Heart left ventricle (tissue), 13 donors: ENCODE results near the gene STX2.

Experiments
- POLR2A ChIP-seq, 2 donors: fragments of 450-650 bp; IDR thresholded peaks; one replicate each; pipeline ENCODE4 v1.6.1; 2017; ENCODE audit warnings: antibody characterized with exemption in 2 of 2, mild to moderate bottlenecking in 2 of 2, moderate library complexity in 2 of 2
- TF ChIP-seq, protein P1 (sequence below), 12 donors: fragments of 200-600 bp; sonication (generic) in 4 of 12; IDR thresholded peaks; one replicate each; pipeline versions ENCODE4 v1.5.0 to v1.8.0; 2018 to 2022; ENCODE audit warnings: antibody characterized with exemption in 12 of 12, mild to moderate bottlenecking in 5 of 12
- donor health status: ischemic (EF 13 %, LVEDD 7.1; RV severe dilation, severe dysfunction).
- donor health status: DM: no; HTN: yes; CAD: no.
- donor health status: DM: no; HTN: no; CAD: no.
- donor health status: ischemic (EF 25% LVEDD 6.9; RV normal size, moderate dysfunction).
- donor health status: ischemic (EF 25% LVEDD 5.7; RV mildly dilated, moderate dysfunction).
- donor health status: ischemic (EF 35%, LVEDD 5.7; RV mildly dilated, moderate dysfunction).
- donor health status: nonischemic (EF 11% LVEDD 7.7; RV severe dilation, severe dysfunction).
- donor health status: DM: yes; HTN: yes; CAD: no.
- donor health status: PGD.
- donor health status: ischemic (EF 29% LVEDD 5.4; RV normal size, mild dysfunction).
- donor health status: nonischemic (EF 23%, LVEDD 6.1; RV moderate dilation, normal function).

DNA sequence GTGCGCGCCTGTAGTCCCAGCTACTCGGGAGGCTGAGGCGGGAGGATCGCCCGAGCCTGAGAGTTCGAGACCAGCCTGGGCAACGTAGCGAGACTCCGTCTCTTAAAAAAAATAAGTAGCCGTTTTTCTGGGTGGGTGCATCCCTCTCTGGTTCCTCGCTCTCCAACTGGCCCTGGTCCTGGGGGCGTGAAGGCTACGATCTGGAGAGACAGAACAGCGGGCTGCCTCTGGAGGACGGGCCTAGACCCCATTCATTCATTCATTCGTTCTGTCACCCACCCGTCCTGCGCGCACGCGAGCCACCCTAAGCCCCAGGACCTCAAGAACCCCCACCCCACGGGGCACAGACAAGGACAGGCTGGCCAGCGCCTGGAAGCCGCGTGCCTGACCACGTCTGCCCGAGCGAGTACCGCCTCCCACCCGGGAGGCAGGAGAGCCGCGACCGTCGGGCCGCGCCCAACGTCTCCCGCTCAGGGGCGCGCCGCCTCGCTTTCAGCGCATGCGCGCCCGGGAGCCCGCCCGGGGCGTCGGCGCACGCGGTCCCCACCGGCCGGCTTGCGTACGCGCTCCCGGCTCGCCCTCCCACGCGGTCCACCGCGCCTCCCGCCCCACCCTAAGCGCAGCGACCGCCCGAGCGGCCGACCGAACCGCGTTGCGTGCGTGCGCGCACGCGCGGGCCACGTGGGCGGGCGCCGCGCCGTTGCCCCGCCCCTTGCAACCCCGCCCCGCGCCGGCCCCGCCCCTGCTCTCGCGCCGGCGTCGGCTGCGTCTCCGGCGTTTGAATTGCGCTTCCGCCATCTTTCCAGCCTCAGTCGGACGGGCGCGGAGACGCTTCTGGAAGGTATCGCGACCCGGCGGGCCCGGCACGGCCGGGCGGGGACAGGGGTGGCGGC lies 32.5 kb upstream of the STX2 start, which contains the start of gene RAN:
- TF ChIP-seq, protein P1, sequence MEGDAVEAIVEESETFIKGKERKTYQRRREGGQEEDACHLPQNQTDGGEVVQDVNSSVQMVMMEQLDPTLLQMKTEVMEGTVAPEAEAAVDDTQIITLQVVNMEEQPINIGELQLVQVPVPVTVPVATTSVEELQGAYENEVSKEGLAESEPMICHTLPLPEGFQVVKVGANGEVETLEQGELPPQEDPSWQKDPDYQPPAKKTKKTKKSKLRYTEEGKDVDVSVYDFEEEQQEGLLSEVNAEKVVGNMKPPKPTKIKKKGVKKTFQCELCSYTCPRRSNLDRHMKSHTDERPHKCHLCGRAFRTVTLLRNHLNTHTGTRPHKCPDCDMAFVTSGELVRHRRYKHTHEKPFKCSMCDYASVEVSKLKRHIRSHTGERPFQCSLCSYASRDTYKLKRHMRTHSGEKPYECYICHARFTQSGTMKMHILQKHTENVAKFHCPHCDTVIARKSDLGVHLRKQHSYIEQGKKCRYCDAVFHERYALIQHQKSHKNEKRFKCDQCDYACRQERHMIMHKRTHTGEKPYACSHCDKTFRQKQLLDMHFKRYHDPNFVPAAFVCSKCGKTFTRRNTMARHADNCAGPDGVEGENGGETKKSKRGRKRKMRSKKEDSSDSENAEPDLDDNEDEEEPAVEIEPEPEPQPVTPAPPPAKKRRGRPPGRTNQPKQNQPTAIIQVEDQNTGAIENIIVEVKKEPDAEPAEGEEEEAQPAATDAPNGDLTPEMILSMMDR (IDR thresholded peaks at IDR 0.05), result no peak
- peak in 1 of 2 donors; percentile 18 for TF ChIP-seq POLR2A (IDR thresholded peaks at IDR 0.05)
